ENCODE measurements around the gene SLC12A3. TPM values are rescaled to one million over a fixed set of nuclear protein-coding genes. Genes with fewer than 3 reads are reported as not detected.

The SLC12A3 gene
- total and polyA plus RNA-seq, 2 of the 8 experiments (the other 6 are each of a cell fraction or from before 2014, with no cell fraction given) = not detected

DNA sequence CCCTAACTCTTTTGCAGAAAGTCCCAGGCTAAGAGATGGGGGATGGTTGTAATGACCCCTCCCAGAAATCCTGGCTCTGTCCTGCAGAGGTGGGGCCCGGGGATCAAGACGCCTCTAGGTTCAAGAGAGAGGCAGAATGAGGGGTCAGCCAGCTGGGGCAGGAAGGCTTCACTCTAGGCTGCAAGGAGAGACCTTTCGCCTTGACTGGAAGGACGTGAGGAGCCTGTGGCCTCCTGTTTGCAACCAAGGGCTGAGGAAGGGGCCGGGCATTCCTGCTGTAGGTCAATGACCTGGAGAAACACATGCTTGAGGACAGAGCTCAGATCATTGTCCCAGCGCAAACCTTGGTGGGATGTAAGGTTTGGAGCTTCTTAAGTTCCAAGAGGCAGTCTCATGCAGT is 88.0 kb downstream of the SLC12A3 start:
- no peaks in the 10 kb centered on the region for H3K27me3 ChIP-seq (replicated peaks in 1 of 4; ENCODE audit: control insufficient read depth in 3 of 4, extremely low read depth in 1 of 4, insufficient read depth in 3 of 4, low read length in 3 of 4)
- no peak overlapping the region for H3K27ac ChIP-seq (ENCODE audit: low read depth, low read length)
- H3K79me2 ChIP-seq (ENCODE audit: control insufficient read depth in 1 of 2, insufficient read depth in 2 of 2, low read length in 2 of 2) = no peaks in the 10 kb centered on the region
- WGBS, 2 experiments (ENCODE audit: extremely low coverage in 1 of 2, insufficient coverage in 1 of 2, insufficient read length in 1 of 2, insufficient replicate concordance in 2 of 2, low coverage in 1 of 2, low lambda C conversion rate in 2 of 2, missing lambda C conversion rate in 1 of 2) = 74% methylated on average over 6 of the region's 6 CpGs; no CpG with 5 or more reads in 1 of the 2 experiments
- H3K9me3 ChIP-seq (ENCODE audit: insufficient read depth in 2 of 2, low read depth in 1 of 2, low read length in 1 of 2) = no peaks in the 10 kb centered on the region; a peak in 1 of 4 replicates
- H3K79me1 ChIP-seq (ENCODE audit: low read depth, low read length) = no peaks in the 10 kb centered on the region
- H4K8ac ChIP-seq (ENCODE audit: extremely low read depth, insufficient read depth, low read length) = no peak overlapping the region
- H4K91ac ChIP-seq (replicated peaks; ENCODE audit: insufficient read length, low read length) = no peak overlapping the region
- no peak overlapping the region for H3K4ac ChIP-seq (replicated peaks; ENCODE audit: insufficient read length, low read depth, low read length)
- no peak overlapping the region for H2BK120ac ChIP-seq (replicated peaks; ENCODE audit: low read depth, low read length)
- no peak overlapping the region for H3K18ac ChIP-seq (ENCODE audit: extremely low read depth, low read length)
- ChIA-PET CTCF (ENCODE audit: partially characterized antibody) (interaction anchor here (0.6 to 5.4 kb wide), 12 partner anchors 9 to 160 kb away, joined by 3 to 37 read pairs (median 4); partner anchors contain the start of gene SLC12A3), POLR2A (ENCODE audit: partially characterized antibody) (interaction anchor here (0.6 to 3.5 kb wide), 3 partner anchors 10 to 220 kb away, joined by 3 to 13 read pairs (median 4); partner anchors contain the start of gene HERPUD1)
- H3K36me3 ChIP-seq (ENCODE audit: control insufficient read depth in 2 of 4, insufficient read depth in 4 of 4, low read length in 3 of 4) = no peaks in the 10 kb centered on the region
- H3K4me3 ChIP-seq (ENCODE audit: extremely low read depth in 1 of 4, insufficient read depth in 2 of 4, low read depth in 3 of 4, low read length in 4 of 4) = no peak overlapping the region
- no peaks in the 10 kb centered on the region for H4K20me1 ChIP-seq (replicated peaks in 1 of 2; ENCODE audit: control insufficient read depth in 1 of 2, insufficient read depth in 2 of 2, low read length in 2 of 2)
- no peak overlapping the region for H3K56ac ChIP-seq (replicated peaks; ENCODE audit: insufficient read length, low read depth, low read length)
- DNase-seq (ENCODE audit: low read depth in 1 of 2, low spot score in 2 of 2) = no peak
- H3K4me2 ChIP-seq (ENCODE audit: insufficient read depth in 1 of 2, low read depth in 2 of 2, low read length in 2 of 2) = no peak overlapping the region
- no peak overlapping the region for H2BK15ac ChIP-seq (ENCODE audit: low read length)
- no peak overlapping the region for H3K9ac ChIP-seq (replicated peaks in 1 of 4; ENCODE audit: extremely low read depth in 1 of 4, low read depth in 3 of 4, low read length in 3 of 4)
- H2AK5ac ChIP-seq (ENCODE audit: low read depth, low read length) = no peak overlapping the region
- no peaks in the 10 kb centered on the region for H3K23me2 ChIP-seq (ENCODE audit: low read depth, low read length)
- H2BK20ac ChIP-seq (ENCODE audit: low read length) = no peak overlapping the region
- no peak overlapping the region for H4K5ac ChIP-seq (ENCODE audit: insufficient read length, low read depth, low read length)
- H3K4me1 ChIP-seq (replicated peaks in 1 of 4; ENCODE audit: control insufficient read depth in 3 of 4, insufficient read depth in 4 of 4, low read length in 3 of 4) = no peaks in the 10 kb centered on the region
- no peak overlapping the region for H3K23ac ChIP-seq (ENCODE audit: insufficient read length)
- H2BK5ac ChIP-seq (ENCODE audit: low read depth, low read length) = no peak overlapping the region
- no peak overlapping the region for H2BK12ac ChIP-seq (ENCODE audit: low read depth, low read length)
- no peak overlapping the region for H2AFZ ChIP-seq (ENCODE audit: low read length)
- H3K14ac ChIP-seq (ENCODE audit: insufficient read length) = no peak overlapping the region
- no peak for FAIRE-seq
- TF ChIP-seq CTBP2 (IDR thresholded peaks at IDR 0.05; ENCODE audit: borderline replicate concordance, insufficient read depth, insufficient read length, low read length) (no peak), RNF2 (IDR thresholded peaks at IDR 0.05; ENCODE audit: borderline replicate concordance, low read depth, low read length, missing control alignments, poor library complexity, severe bottlenecking) (no peak), ASH2L (IDR thresholded peaks at IDR 0.05; ENCODE audit: low read length) (no peak), CHD2 (IDR thresholded peaks at IDR 0.05; ENCODE audit: low read length) (no peak), GABPA (IDR thresholded peaks at IDR 0.05; ENCODE audit: borderline replicate concordance, insufficient read depth, low read length) (no peak), CBX8 (IDR thresholded peaks at IDR 0.05; ENCODE audit: borderline replicate concordance, low read depth, low read length) (no peak), CTCF (IDR thresholded peaks at IDR 0.05; ENCODE audit: control extremely low read depth in 1 of 3, insufficient read depth in 1 of 3, low read depth in 1 of 3, low read length in 3 of 3) (no peak), TEAD4 (IDR thresholded peaks at IDR 0.05; ENCODE audit: low read depth, low read length) (no peak), BCL11A (IDR thresholded peaks at IDR 0.05; ENCODE audit: low read depth in 2 of 2, low read length in 2 of 2) (no peak), FOSL1 (IDR thresholded peaks at IDR 0.05; ENCODE audit: insufficient read depth, low read depth, low read length) (no peak), CREB1 (IDR thresholded peaks at IDR 0.05) (no peak)

Data from H1 (cell line).